Psoas muscle (tissue), 8 donors: ENCODE data around the gene XIRP2. TPM values are rescaled to one million over a fixed set of nuclear protein-coding genes. Genes with fewer than 3 reads are reported as not detected.

ENCODE experiments used
- ATAC-seq, 4 donors: fragments of 200-7000 bp; cut with Tn5 transposase; one replicate each; pipeline ENCODE4 v1.9.1; 2020; ENCODE audit warnings: moderate library complexity in 3 of 4, mild to moderate bottlenecking in 2 of 4
- DNase-seq, 2 donors: peaks; one replicate each; pipeline ENCODE4 v3.0.0-alpha.2; 2020
- H3K27ac ChIP-seq: fragments of 200-600 bp; one replicate; pipeline ENCODE4 v1.8.0; 2022
- H3K27me3 ChIP-seq, 3 donors: fragments of 200-600 bp in 1 of 3; one replicate each; pipeline versions ENCODE4 v1.6.1 to v1.8.0; 2013 to 2022; ENCODE audit warnings: low read length in 2 of 3, mild to moderate bottlenecking in 2 of 3, moderate library complexity in 1 of 3; ENCODE audit not compliant: insufficient read depth in 3 of 3
- H3K36me3 ChIP-seq, 2 donors: fragments of 200-600 bp in 1 of 2; one replicate each; pipeline versions ENCODE4 v1.6.1 to v1.8.0; 2013 to 2022; ENCODE audit warnings: low read depth in 1 of 2, mild to moderate bottlenecking in 1 of 2, moderate library complexity in 1 of 2; ENCODE audit not compliant: insufficient read depth in 1 of 2
- H3K4me1 ChIP-seq: fragments of 200-600 bp; one replicate; pipeline ENCODE4 v1.8.0; 2022
- H3K4me3 ChIP-seq: fragments of 200-600 bp; one replicate; pipeline ENCODE4 v1.8.0; 2022; ENCODE audit warnings: mild to moderate bottlenecking
- H3K9me3 ChIP-seq: fragments of 200-600 bp; one replicate; pipeline ENCODE4 v1.8.0; 2022
- CTCF ChIP-seq: fragments of 200-600 bp; IDR thresholded peaks from one replicate; pipeline ENCODE4 v1.8.0; 2022; ENCODE audit warnings: antibody characterized with exemption
- WGBS, 3 donors: extraction: QIAGEN DNeasy Blood & Tissue Kit; methylation state at CpG; one replicate each; pipeline versions ENCODE4 v1.1.6 to v1.1.7; 2013; 5-methylcytosine and 5-hydroxymethylcytosine counted together
- intact Hi-C, 2 donors: fragments of 100-400 bp; cut with DNase I; formaldehyde crosslinking; loops; one replicate each; pipeline versions ENCODE4 v1.11.0 to v1.14.2; 2022
- polyA plus RNA-seq, 3 donors: library from polyadenylated mRNA; stranded (reverse); fragments of 200-250 nt; gene quantifications; one replicate each; pipeline ENCODE4 v1.2.3, GENCODE V29; 2013
- total RNA-seq, 4 donors: library from RNA; stranded (reverse); fragmentation: NEBNext Ultra II Directional in 2 of 4; extraction: Animal tissue kit (Norgen Biotek cat#: 25700) in 2 of 4; gene quantifications; one replicate each; pipeline versions ENCODE4 v1.2.1 to v1.2.4, GENCODE V29; 2021 to 2023
- donor health status: healthy with polysubstance abuse.
- donor health status: DM: no; HTN: no; CAD: no; lungs with moderate emphysema.
- donor health status: Bipolar disorder and iron deficiency.
- donor health status: healthy.
- donor health status: DM: yes; HTN: yes; CAD: no.
- donor health status: DM: no; HTN: no; CAD: no.
- donor health status: DM: no; HTN: no; CAD: no.
- donor health status: DM: yes; HTN: yes; CAD: no.

XIRP2 gene
- total and polyA plus RNA-seq, 7 donors: 355 to 8,701 (median 2,071) TPM

DNA sequence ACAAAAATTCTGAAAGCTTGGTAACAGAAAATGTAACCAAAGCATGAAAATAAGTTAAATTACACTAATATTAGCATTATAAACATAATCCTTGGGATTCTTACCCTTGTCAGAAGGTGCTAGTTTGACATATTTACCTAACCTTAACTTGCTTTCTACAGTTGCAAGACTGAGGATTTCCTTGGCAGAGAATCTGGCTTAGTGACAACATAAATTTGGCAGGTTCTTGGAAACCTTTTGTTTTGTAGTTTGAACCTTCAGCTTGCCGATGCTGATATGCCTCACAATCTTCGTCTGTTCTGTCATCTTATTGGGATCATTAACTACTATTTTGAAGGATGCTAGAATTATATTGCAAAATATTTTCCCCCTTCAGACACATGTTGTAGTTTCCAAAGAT lies 3.4 kb downstream of the XIRP2 start:
- 12 to 21% (median 18%) methylated on average over 2 of the region's 2 CpGs for WGBS, 3 donors
- DNase-seq (no peak), ATAC-seq (no peak)
- intact Hi-C loops: no loop called here
- Histone ChIP-seq H3K27me3 (no peaks in the 10 kb centered on the region), H3K4me1 (no peaks in the 10 kb centered on the region), H3K36me3 (no peaks in the 10 kb centered on the region), H3K27ac (no peak overlapping the region), H3K9me3 (no peaks in the 10 kb centered on the region), H3K4me3 (no peak overlapping the region)
- no peak for TF ChIP-seq CTCF

DNA sequence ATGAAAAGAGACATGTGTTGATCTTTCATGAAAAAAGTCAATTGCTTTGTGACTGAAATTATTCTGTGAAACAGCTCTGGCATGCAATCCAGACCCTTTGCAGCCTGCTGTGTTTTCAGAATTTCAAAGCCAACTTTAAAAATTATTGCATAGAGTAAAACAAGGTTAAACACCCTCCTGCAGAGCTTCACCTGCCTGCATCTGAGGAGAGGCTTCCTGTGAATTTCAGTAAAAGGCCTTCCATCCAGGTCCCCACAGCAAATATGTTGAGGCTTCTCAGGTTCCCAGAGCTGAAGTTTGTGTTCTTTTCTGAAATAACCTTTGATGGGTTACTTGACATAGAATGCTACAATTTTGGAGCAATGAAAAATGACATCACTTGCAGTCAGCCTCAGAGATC lies 4.1 kb downstream of the XIRP2 start:
- H3K36me3 ChIP-seq: no peaks in the 10 kb centered on the region
- no peak overlapping the region for H3K4me3 ChIP-seq
- intact Hi-C loops: no loop called here
- no peak overlapping the region for H3K27ac ChIP-seq
- TF ChIP-seq CTCF: no peak
- DNase-seq (no peak), ATAC-seq (no peak)
- no peaks in the 10 kb centered on the region for H3K4me1 ChIP-seq
- H3K9me3 ChIP-seq: no peaks in the 10 kb centered on the region
- no peaks in the 10 kb centered on the region for H3K27me3 ChIP-seq

DNA sequence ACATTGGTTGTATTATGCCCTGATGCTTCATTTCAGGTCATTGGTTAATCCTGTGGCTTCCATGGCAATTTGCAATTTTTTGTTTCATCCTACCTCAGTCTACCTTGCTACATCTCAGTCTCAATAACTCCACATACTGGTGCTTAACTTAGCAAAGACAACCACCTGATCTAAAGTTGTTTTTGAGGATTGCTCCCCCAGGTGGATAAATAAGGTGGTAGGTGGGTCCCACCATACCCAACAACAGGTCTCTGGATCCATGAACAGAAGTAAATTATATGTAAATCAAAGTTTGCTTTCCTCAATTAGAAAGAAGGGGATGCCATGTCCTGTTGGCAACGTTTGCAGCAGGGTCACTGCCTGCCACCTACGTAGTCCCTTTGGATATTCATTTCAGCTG lies 7.0 kb downstream of the XIRP2 start:
- no peaks in the 10 kb centered on the region for H3K27me3 ChIP-seq
- DNase-seq (no peak), ATAC-seq (no peak)
- H3K4me3 ChIP-seq: no peak overlapping the region
- no peaks in the 10 kb centered on the region for H3K9me3 ChIP-seq
- WGBS, 3 donors: 51 to 54% (median 54%) methylated on average over 2 of the region's 2 CpGs
- H3K36me3 ChIP-seq: no peaks in the 10 kb centered on the region
- no peak overlapping the region for H3K27ac ChIP-seq
- TF ChIP-seq CTCF: no peak
- intact Hi-C loops: no loop called here
- no peaks in the 10 kb centered on the region for H3K4me1 ChIP-seq

- H3K36me3 ChIP-seq: no peaks in the 10 kb centered on the region
- intact Hi-C loops: no loop called here
- no peak overlapping the region for H3K27ac ChIP-seq
- no peaks in the 10 kb centered on the region for H3K9me3 ChIP-seq
- no peaks in the 10 kb centered on the region for H3K4me1 ChIP-seq
- DNase-seq (no peak), ATAC-seq (no peak)
- TF ChIP-seq CTCF: no peak
- no peaks in the 10 kb centered on the region for H3K27me3 ChIP-seq
- no peak overlapping the region for H3K4me3 ChIP-seq
Observed at GRCh38 chr2:166897666-166898065, 9.4 kb downstream of the XIRP2 start.

GRCh38 chr2:166899676-166900075 lies 11.4 kb downstream of the XIRP2 start:
- Histone ChIP-seq H3K27me3 (no peaks in the 10 kb centered on the region), H3K9me3 (no peaks in the 10 kb centered on the region), H3K27ac (no peak overlapping the region), H3K4me3 (no peak overlapping the region), H3K36me3 (no peaks in the 10 kb centered on the region), H3K4me1 (no peaks in the 10 kb centered on the region)
- ATAC-seq (no peak), DNase-seq (no peak)
- 94 to 97% (median 96%) methylated on average over 5 of the region's 5 CpGs for WGBS, 3 donors
- TF ChIP-seq CTCF: no peak
- intact Hi-C loops: no loop called here
